ENCODE data around the gene TMEM200B.
"Not testable (repeated sequence)": the region's sequence is repeated elsewhere in the genome, so short reads cannot be mapped to it uniquely, and the experiment has no call there.

Gene TMEM200B

GRCh38 chr1:29123887-29124365 lies at the start of gene TMEM200B:
TSS of gene TMEM200B (minus strand) at chr1:29123903. CDS start at chr1:29121828, 2,075 bp downstream.
- DNase-seq (ENCODE audit: low read depth, low spot score) = no peak

GRCh38 chr1:29172415-29172939 lies 48.8 kb upstream of the TMEM200B start:
- no peak for DNase-seq (ENCODE audit: low read depth, low spot score)

- DNase-seq (ENCODE audit: low read depth, low spot score) = no peak
Observed at GRCh38 chr1:29171521-29171920, 47.8 kb upstream of the TMEM200B start.

- no peak for DNase-seq (ENCODE audit: low read depth, low spot score)
Observed at GRCh38 chr1:29171089-29171488, 47.4 kb upstream of the TMEM200B start.

- no peak for DNase-seq (ENCODE audit: low read depth, low spot score)
Observed at GRCh38 chr1:29169976-29170375, 46.3 kb upstream of the TMEM200B start.

DNA sequence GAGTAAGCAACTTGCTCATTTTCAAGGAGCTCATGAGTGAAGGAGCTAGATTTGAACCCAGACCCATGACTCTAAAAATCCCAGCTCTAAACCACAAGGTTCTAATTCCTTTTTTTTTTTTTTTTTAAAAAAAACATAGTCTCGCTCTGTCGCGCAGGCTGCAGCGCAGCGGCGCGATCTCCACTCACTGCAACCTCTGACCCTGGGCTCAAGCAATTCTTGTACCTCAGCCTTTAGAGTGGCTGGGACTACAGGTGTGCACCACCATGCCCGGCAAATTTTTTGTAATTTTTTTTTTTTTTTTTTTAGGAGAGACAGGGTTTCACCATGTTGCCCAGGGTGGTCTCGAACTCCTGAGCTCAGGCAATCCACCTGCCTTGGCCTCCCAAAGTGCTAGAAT lies 44.2 kb upstream of the TMEM200B start:
- DNase-seq (ENCODE audit: low read depth, low spot score) = no peak

GRCh38 chr1:29166291-29166878 lies 42.7 kb upstream of the TMEM200B start:
- DNase-seq (ENCODE audit: low read depth, low spot score) = no peak

DNA sequence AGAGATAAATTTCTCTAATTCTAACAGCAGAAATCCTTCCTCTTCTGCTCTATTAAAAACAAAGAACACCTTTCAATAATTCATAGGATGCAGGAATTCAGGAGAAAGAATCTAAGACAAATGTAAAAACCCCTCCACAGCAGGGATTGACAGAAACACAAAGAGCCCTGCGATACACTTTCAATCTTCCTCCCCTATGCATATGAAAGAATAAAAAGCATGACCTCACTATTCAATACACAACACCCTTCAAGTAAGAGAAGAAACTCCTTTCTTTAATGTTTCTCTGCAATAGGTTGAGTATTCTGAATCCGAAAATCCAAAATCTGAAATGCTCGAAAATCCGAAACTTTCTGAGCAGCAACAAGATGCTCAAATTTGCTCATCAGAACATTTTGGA lies 40.9 kb upstream of the TMEM200B start:
- peak; percentile 40 for DNase-seq (ENCODE audit: low read depth, low spot score)

- no peak for DNase-seq (ENCODE audit: low read depth, low spot score)
Observed at GRCh38 chr1:29162476-29163138, 38.9 kb upstream of the TMEM200B start.

GRCh38 chr1:29162025-29162424 lies 38.3 kb upstream of the TMEM200B start:
- no peak for DNase-seq (ENCODE audit: low read depth, low spot score)

DNA sequence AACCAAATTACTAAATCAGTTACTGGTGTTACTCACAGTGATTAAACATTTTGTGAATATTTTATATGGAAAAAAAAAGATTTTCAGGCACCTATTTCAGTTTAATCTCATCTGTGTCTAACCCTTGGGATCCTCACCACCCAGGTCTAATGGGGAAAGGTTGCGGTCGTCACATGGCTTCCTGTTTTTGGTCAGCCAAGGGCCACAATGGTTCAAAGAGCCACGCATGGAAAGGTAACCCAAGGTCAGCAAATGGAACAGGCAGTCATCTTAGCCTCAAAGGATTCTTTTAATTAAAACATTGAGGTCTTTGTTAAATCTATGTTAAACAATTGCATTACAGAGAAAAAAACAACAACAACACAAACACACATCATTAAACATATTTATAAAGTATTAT lies 36.1 kb upstream of the TMEM200B start:
- DNase-seq (ENCODE audit: low read depth, low spot score) = no peak

DNA sequence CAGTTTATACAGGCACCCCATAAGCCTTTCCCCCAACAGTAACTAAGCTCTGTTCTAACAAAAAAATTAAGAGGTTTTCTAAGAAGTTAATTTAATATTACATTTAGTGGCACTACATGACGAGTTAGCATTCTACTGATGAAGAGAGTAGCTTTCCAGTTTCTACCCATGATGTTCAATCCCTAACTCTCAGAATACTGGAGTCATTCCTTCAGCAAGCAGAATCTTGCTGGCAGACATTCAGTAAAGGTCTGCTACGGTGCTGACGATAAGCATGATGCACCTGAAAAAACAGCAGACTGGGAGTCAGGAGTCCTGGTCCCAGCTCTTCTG lies 33.5 kb upstream of the TMEM200B start:
- no peak for DNase-seq (ENCODE audit: low read depth, low spot score)

DNA sequence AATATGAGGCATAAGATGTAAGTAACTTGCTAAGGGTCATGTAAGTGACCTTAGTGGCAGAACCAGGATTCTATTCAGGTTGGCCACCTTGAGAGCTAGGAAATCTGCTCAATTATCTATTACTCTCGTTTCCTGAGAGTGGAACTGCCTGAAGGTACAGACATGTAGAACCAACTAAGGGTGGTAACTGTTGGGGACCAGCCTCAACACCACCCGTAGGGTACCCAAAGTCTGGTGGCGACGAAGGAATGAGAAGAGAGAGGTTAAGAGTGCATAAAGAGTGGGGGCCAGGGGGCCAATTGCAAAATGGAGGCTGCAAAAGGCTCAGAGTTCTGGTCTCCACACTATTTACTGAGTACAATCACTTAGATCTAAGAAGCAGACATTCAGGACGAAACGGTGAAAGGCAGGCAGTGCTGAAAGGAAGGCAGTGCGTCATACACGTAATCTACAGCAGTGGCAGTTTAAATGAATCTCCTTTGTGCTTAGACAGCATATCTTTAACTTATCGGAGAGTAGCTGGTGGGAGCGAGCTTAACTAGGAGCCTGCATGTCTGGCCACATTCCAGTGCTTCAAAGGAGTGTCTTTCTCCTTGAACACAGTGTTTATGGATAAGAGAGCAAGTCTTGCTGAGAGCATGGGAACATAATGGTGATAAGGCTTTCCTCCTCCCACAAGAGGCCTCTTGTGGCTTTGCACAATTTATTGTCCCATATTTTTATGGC lies 33.0 kb upstream of the TMEM200B start:
- DNase-seq (ENCODE audit: low read depth, low spot score) = no peak

DNA sequence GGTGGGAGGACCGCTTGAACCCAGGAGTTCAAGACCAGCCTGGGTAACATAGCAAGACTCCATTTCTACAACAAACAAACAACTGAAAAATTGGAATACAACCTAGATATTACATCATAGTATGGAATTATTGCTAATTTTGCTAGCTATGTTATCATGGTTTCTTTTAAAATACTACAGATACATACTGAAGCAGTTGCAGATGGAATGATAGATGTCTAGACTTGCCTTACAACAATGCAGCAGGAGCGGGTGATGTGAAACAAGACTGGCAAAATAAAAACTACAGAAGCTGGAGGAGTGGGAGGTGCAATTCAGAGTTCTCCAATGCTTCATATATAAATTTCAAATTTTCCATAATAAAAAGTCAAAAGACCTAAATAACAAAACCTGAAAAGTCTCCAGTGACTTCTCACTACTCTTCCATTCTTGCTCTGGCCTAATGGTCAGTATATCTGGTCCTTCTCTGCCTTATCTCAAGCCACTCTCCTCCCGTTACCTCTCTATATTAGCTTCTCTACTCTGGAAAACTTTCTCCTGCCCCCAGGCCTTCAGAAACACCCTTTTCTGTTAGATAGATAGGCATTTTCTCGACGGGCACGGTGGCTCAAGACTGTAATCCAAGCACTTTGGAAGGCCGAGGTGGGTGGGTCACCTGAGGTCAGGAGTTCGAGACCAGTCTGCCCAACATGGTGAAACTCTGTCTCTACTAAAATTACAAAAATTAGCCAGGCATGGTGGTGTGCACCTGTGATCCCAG lies 28.5 kb upstream of the TMEM200B start:
- DNase-seq (ENCODE audit: low read depth, low spot score) = no peak

- DNase-seq (ENCODE audit: low read depth, low spot score) = not testable (repeated sequence)
Observed at GRCh38 chr1:29150346-29150745, 26.6 kb upstream of the TMEM200B start.

DNA sequence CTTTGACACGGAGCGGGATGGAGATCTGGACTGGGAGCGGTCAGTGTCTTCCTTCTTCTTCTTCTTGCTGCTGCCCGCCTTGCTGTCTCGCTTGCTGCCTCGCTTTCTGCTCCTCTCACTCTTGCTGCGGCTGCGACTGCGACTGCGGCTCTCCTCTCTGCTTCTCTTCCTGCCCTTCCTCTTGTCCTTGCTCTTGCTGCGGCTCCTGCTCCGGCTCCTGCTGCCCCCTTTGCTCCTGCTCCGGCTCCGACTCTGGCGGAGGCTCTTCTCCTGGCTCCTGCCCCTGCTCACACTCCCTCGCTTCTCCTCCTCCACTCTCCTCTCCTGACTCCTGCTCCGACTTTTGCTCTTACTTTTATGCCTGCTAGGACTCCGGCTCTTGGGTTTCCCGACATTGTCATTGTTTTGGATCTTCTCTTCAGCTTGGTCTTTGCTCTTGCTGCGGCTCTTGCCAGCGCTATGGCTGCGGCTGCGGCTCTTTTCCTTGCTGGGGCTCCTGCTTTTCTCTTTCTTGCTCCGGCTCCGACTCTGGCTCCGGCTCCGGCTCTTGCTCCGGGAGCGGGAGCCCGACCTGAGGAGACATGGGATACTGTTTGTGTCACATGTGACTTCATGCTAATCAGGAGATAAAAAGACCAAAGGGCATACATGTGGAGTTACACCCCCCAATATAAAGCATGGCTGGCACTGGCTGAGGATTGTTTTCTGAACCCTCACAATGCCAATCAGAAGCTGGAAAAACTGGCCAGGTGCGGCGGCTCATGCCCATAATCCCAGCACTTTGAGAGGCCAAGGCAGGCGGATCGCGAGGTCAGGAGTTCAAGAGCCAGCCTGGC lies 25.2 kb upstream of the TMEM200B start:
- DNase-seq (ENCODE audit: low read depth, low spot score) = no peak

- no peak for DNase-seq (ENCODE audit: low read depth, low spot score)
Observed at GRCh38 chr1:29145739-29146437, 22.2 kb upstream of the TMEM200B start.

DNA sequence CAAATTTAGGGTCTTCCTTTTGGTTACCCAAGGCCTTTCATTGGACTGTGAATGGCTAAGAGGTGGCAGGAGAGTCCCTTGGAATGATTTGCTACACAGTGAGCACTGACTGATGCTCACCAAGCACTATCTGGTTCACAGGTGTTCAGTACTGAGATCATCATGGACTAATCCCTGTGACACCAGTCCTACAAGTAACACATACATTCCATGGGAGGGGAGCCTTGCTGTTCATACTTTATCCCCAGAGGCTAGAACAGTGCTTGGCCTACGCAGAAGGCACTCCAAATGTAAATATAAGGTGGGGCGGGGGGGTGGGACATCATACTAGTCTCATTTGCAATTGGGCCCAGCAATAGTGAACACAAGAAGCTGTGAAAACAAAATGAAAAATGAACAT lies 20.5 kb upstream of the TMEM200B start:
- DNase-seq (ENCODE audit: low read depth, low spot score) = no peak

DNA sequence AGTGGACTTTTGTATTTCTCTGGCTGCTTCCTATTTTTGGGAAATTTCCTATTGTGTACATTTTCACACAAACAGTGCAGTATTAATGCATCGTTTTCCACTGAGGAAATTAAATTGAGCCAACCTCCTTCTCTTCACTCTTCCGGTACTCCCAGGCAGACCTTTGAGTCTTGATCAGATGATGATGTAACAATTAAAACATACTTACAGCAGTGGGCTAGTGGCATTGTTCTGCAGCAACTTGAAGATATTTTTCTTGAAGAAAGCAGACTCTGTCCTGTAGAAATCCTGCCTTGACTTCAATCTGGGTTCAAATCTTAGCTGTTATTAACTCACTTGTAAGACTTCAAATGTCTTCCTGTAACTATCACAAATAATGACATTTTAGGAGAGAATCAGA lies 19.0 kb upstream of the TMEM200B start:
- DNase-seq (ENCODE audit: low read depth, low spot score) = no peak

GRCh38 chr1:29136391-29136915 lies 12.8 kb upstream of the TMEM200B start:
- no peak for DNase-seq (ENCODE audit: low read depth, low spot score)

Data from iPS DF 19.7 (cell line).